Activated naive CD8-positive, alpha-beta T cell treated with anti-CD3 and anti-CD28 coated beads, Interleukin-2, amount 10 ng/mL, durations not matched to agents 7 days and 5 days (primary cell): ENCODE data around the gene SSPN. TPM values are rescaled to one million over a fixed set of nuclear protein-coding genes. Genes with fewer than 3 reads are reported as not detected.

Experiments used
- ATAC-seq: fragments of 150-1000 bp; cut with Tn5 transposase; one replicate; pipeline ENCODE4 v1.10.0; 2021; ENCODE audit warnings: low read depth, moderate library complexity
- POLR2A ChIA-PET: fragments of 350-600 bp; sonication (Branson Sonifier 250); formaldehyde crosslinking; loops from one replicate; lab custom pipeline; 2021; ENCODE audit warnings: antibody characterized with exemption; lab: Charles Lee
- DNase-seq: peaks from one replicate; pipeline ENCODE4 v3.0.0; 2021
- H3K27ac Mint-ChIP-seq: one replicate; pipeline ENCODE4 v1.8.0; 2022; ENCODE audit warnings: mild to moderate bottlenecking, mixed read lengths
- H3K27me3 Mint-ChIP-seq: one replicate; pipeline ENCODE4 v1.8.0; 2022; ENCODE audit warnings: mild to moderate bottlenecking, moderate library complexity, mixed read lengths
- H3K36me3 Mint-ChIP-seq: one replicate; pipeline ENCODE4 v1.8.0; 2021; ENCODE audit warnings: mild to moderate bottlenecking, mixed read lengths
- H3K4me1 Mint-ChIP-seq: one replicate; pipeline ENCODE4 v1.8.0; 2021; ENCODE audit warnings: mixed read lengths
- H3K4me3 Mint-ChIP-seq: one replicate; pipeline ENCODE4 v1.8.0; 2022; ENCODE audit warnings: mild to moderate bottlenecking, moderate library complexity, mixed read lengths
- H3K9me3 Mint-ChIP-seq: one replicate; pipeline ENCODE4 v1.8.0; 2021; ENCODE audit warnings: mixed read lengths
- total RNA-seq, 2 experiments: library from RNA; stranded (reverse); gene quantifications; one replicate each; pipeline ENCODE4 v1.2.3, GENCODE V29; 2021

Gene SSPN
- total RNA-seq, 2 experiments from 2014 or later: not detected

- Mint-ChIP-seq H3K27me3 (peaks cover 2% of the 10 kb centered on the region), H3K27ac (no peak overlapping the region), H3K4me1 (no peaks in the 10 kb centered on the region), H3K4me3 (no peak overlapping the region), H3K9me3 (no peaks in the 10 kb centered on the region), H3K36me3 (no peaks in the 10 kb centered on the region)
- no peak for ATAC-seq
- POLR2A ChIA-PET: no interaction called here
- no peak for DNase-seq
Measured at GRCh38 chr12:26279908-26280307, 84.5 kb downstream of the SSPN start.

- Mint-ChIP-seq H3K27me3 (peaks cover 2% of the 10 kb centered on the region), H3K4me3 (no peak overlapping the region), H3K36me3 (no peaks in the 10 kb centered on the region), H3K9me3 (no peaks in the 10 kb centered on the region), H3K4me1 (no peaks in the 10 kb centered on the region), H3K27ac (no peak overlapping the region)
- POLR2A ChIA-PET: no interaction called here
- no peak for ATAC-seq
- no peak for DNase-seq
Measured at GRCh38 chr12:26280869-26281268, 85.5 kb downstream of the SSPN start.

- no peak overlapping the region for H3K27ac Mint-ChIP-seq
- H3K27me3 Mint-ChIP-seq: peaks cover 2% of the 10 kb centered on the region
- no peaks in the 10 kb centered on the region for H3K4me1 Mint-ChIP-seq
- H3K4me3 Mint-ChIP-seq: no peak overlapping the region
- no peaks in the 10 kb centered on the region for H3K9me3 Mint-ChIP-seq
- POLR2A ChIA-PET: no interaction called here
- no peaks in the 10 kb centered on the region for H3K36me3 Mint-ChIP-seq
- DNase-seq (no peak), ATAC-seq (no peak)
Measured at GRCh38 chr12:26281320-26281719, 85.9 kb downstream of the SSPN start.

GRCh38 chr12:26282339-26282940 lies 87.1 kb downstream of the SSPN start:
- Mint-ChIP-seq H3K27ac (no peak overlapping the region), H3K27me3 (peaks cover 2% of the 10 kb centered on the region), H3K9me3 (no peaks in the 10 kb centered on the region), H3K4me1 (no peaks in the 10 kb centered on the region), H3K36me3 (no peaks in the 10 kb centered on the region), H3K4me3 (no peak overlapping the region)
- DNase-seq (no peak), ATAC-seq (no peak)
- POLR2A ChIA-PET: no interaction called here

GRCh38 chr12:26283046-26283445 lies 87.7 kb downstream of the SSPN start:
- Mint-ChIP-seq H3K4me1 (no peaks in the 10 kb centered on the region), H3K4me3 (no peak overlapping the region), H3K27me3 (peaks cover under 1% of the 10 kb centered on the region), H3K9me3 (no peaks in the 10 kb centered on the region), H3K36me3 (no peaks in the 10 kb centered on the region), H3K27ac (no peak overlapping the region)
- DNase-seq (no peak), ATAC-seq (no peak)
- POLR2A ChIA-PET: no interaction called here

GRCh38 chr12:26283617-26284016 lies 88.2 kb downstream of the SSPN start:
- H3K27me3 Mint-ChIP-seq: peaks cover 2% of the 10 kb centered on the region
- H3K36me3 Mint-ChIP-seq: no peaks in the 10 kb centered on the region
- peaks cover 3% of the 10 kb centered on the region for H3K4me1 Mint-ChIP-seq
- ATAC-seq (no peak), DNase-seq (no peak)
- H3K4me3 Mint-ChIP-seq: no peak overlapping the region
- H3K27ac Mint-ChIP-seq: no peak overlapping the region
- POLR2A ChIA-PET: no interaction called here
- no peaks in the 10 kb centered on the region for H3K9me3 Mint-ChIP-seq

- peaks cover 5% of the 10 kb centered on the region for H3K4me1 Mint-ChIP-seq
- DNase-seq (no peak), ATAC-seq (no peak)
- no peaks in the 10 kb centered on the region for H3K36me3 Mint-ChIP-seq
- POLR2A ChIA-PET: no interaction called here
- no peaks in the 10 kb centered on the region for H3K9me3 Mint-ChIP-seq
- no peak overlapping the region for H3K27ac Mint-ChIP-seq
- H3K27me3 Mint-ChIP-seq: peaks cover 2% of the 10 kb centered on the region
- H3K4me3 Mint-ChIP-seq: no peak overlapping the region
Measured at GRCh38 chr12:26285401-26285800, 90.0 kb downstream of the SSPN start.

GRCh38 chr12:26286186-26286585 lies 90.8 kb downstream of the SSPN start:
- H3K27ac Mint-ChIP-seq: no peak overlapping the region
- no peaks in the 10 kb centered on the region for H3K9me3 Mint-ChIP-seq
- POLR2A ChIA-PET: no interaction called here
- H3K4me1 Mint-ChIP-seq: peaks cover 5% of the 10 kb centered on the region
- ATAC-seq (no peak), DNase-seq (no peak)
- H3K36me3 Mint-ChIP-seq: no peaks in the 10 kb centered on the region
- H3K27me3 Mint-ChIP-seq: peaks cover 5% of the 10 kb centered on the region
- no peak overlapping the region for H3K4me3 Mint-ChIP-seq

- Mint-ChIP-seq H3K27me3 (peaks cover 5% of the 10 kb centered on the region), H3K36me3 (no peaks in the 10 kb centered on the region), H3K4me1 (peaks cover 5% of the 10 kb centered on the region), H3K27ac (no peak overlapping the region), H3K4me3 (no peak overlapping the region), H3K9me3 (no peaks in the 10 kb centered on the region)
- POLR2A ChIA-PET: no interaction called here
- DNase-seq: no peak
- ATAC-seq: no peak
Measured at GRCh38 chr12:26287671-26288381, 92.5 kb downstream of the SSPN start.

GRCh38 chr12:26290565-26290964 lies 95.2 kb downstream of the SSPN start:
- Mint-ChIP-seq H3K4me3 (no peak overlapping the region), H3K36me3 (no peaks in the 10 kb centered on the region), H3K27me3 (peaks cover 5% of the 10 kb centered on the region), H3K27ac (no peak overlapping the region), H3K4me1 (peaks cover 7% of the 10 kb centered on the region), H3K9me3 (no peaks in the 10 kb centered on the region)
- POLR2A ChIA-PET: no interaction called here
- no peak for ATAC-seq
- DNase-seq: no peak

- H3K27me3 Mint-ChIP-seq: peaks cover 5% of the 10 kb centered on the region
- DNase-seq (no peak), ATAC-seq (no peak)
- H3K9me3 Mint-ChIP-seq: peaks cover 2% of the 10 kb centered on the region
- no peak overlapping the region for H3K27ac Mint-ChIP-seq
- peaks cover 7% of the 10 kb centered on the region for H3K4me1 Mint-ChIP-seq
- no peak overlapping the region for H3K4me3 Mint-ChIP-seq
- POLR2A ChIA-PET: no interaction called here
- H3K36me3 Mint-ChIP-seq: no peaks in the 10 kb centered on the region
Measured at GRCh38 chr12:26292596-26292995, 97.2 kb downstream of the SSPN start.

GRCh38 chr12:26293612-26294011 lies 98.2 kb downstream of the SSPN start:
- DNase-seq (no peak), ATAC-seq (no peak)
- Mint-ChIP-seq H3K27me3 (peaks cover 4% of the 10 kb centered on the region), H3K4me3 (no peak overlapping the region), H3K36me3 (no peaks in the 10 kb centered on the region), H3K4me1 (peaks cover 5% of the 10 kb centered on the region), H3K27ac (no peak overlapping the region), H3K9me3 (peaks cover 2% of the 10 kb centered on the region)
- POLR2A ChIA-PET: no interaction called here

GRCh38 chr12:26295001-26295400 lies 99.6 kb downstream of the SSPN start:
- Mint-ChIP-seq H3K36me3 (no peaks in the 10 kb centered on the region), H3K4me3 (no peak overlapping the region), H3K27me3 (peaks cover 4% of the 10 kb centered on the region), H3K9me3 (peaks cover 2% of the 10 kb centered on the region), H3K4me1 (peaks cover 13% of the 10 kb centered on the region), H3K27ac (no peak overlapping the region)
- no peak for ATAC-seq
- POLR2A ChIA-PET: no interaction called here
- DNase-seq: no peak

GRCh38 chr12:26297396-26298070 lies 102.2 kb downstream of the SSPN start:
- Mint-ChIP-seq H3K36me3 (no peaks in the 10 kb centered on the region), H3K27me3 (peaks cover 8% of the 10 kb centered on the region), H3K4me1 (peaks cover 13% of the 10 kb centered on the region), H3K27ac (no peak overlapping the region), H3K4me3 (no peak overlapping the region), H3K9me3 (peaks cover 2% of the 10 kb centered on the region)
- DNase-seq (no peak), ATAC-seq (no peak)
- POLR2A ChIA-PET: no interaction called here
